Measurements from ENCODE around the gene MRGPRE.

DNA sequence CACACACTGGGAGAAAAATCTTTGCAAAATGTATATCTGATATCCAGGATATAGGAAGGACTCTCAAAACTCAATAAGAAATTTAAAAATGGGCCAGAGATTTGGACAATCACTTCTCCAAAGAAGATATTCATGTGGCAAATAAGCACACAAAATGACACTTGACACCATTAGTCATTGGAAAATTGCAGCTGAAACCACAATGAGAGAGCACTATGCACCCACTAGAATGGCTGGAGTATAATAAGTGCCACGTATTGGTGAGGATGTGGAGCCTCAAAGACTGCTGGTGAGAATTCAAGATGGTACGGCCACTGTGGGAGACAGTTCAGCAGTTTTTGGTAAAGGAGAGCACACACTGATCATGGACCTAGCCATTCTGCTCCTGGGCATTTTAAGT, 54.3 kb downstream of the MRGPRE start:
- no peak for TF ChIP-seq SUZ12 (IDR thresholded peaks at IDR 0.05; ENCODE audit: extremely low read depth, insufficient read depth, insufficient read length)
- TF ChIP-seq YY1 (IDR thresholded peaks at IDR 0.05; ENCODE audit: insufficient read depth, insufficient read length) = no peak
- no peak for TF ChIP-seq ZNF274 (IDR thresholded peaks at IDR 0.05; ENCODE audit: low read depth, low read length)
